CD4-positive, alpha-beta T cell treated with Interferon alpha-2 for 1 hour (primary cell): ENCODE results near the gene TTC7B.

Source experiments
- DNase-seq, 2 donors: peaks; one replicate each; pipeline ENCODE4 v3.0.0-alpha.2; 2020 to 2022

Gene TTC7B

GRCh38 chr14:90554341-90554740 is 261.9 kb downstream of the TTC7B start:
- no peak for DNase-seq

- no peak for DNase-seq
Measured at GRCh38 chr14:90553921-90554336, 262.3 kb downstream of the TTC7B start.

- DNase-seq = no peak
Measured at GRCh38 chr14:90553298-90553920, 262.8 kb downstream of the TTC7B start.

- no peak for DNase-seq
Measured at GRCh38 chr14:90552465-90553297, 263.5 kb downstream of the TTC7B start.

- DNase-seq = no peak
Measured at GRCh38 chr14:90551733-90552464, 264.3 kb downstream of the TTC7B start.

- DNase-seq = no peak
Measured at GRCh38 chr14:90551070-90551704, 265.0 kb downstream of the TTC7B start.

GRCh38 chr14:90549794-90550641 is 266.2 kb downstream of the TTC7B start:
- DNase-seq = no peak

- DNase-seq = no peak
Measured at GRCh38 chr14:90548455-90548854, 267.8 kb downstream of the TTC7B start.

GRCh38 chr14:90547968-90548367 is 268.3 kb downstream of the TTC7B start:
- DNase-seq = no peak

GRCh38 chr14:90547250-90547649 is 269.0 kb downstream of the TTC7B start:
- no peak for DNase-seq

- DNase-seq = no peak
Measured at GRCh38 chr14:90546767-90547166, 269.5 kb downstream of the TTC7B start.

GRCh38 chr14:90545966-90546751 is 270.1 kb downstream of the TTC7B start:
- no peak for DNase-seq

- DNase-seq = no peak
Measured at GRCh38 chr14:90545382-90545781, 270.8 kb downstream of the TTC7B start.

GRCh38 chr14:90544971-90545370 is 271.3 kb downstream of the TTC7B start:
- DNase-seq = no peak

GRCh38 chr14:90544566-90544965 is 271.7 kb downstream of the TTC7B start:
- DNase-seq = no peak

GRCh38 chr14:90543876-90544275 is 272.4 kb downstream of the TTC7B start:
- DNase-seq = no peak

GRCh38 chr14:90541076-90541634 is 275.1 kb downstream of the TTC7B start:
- no peak for DNase-seq

- DNase-seq = no peak
Measured at GRCh38 chr14:90540437-90540836, 275.8 kb downstream of the TTC7B start.

GRCh38 chr14:90539996-90540395 is 276.2 kb downstream of the TTC7B start:
- no peak for DNase-seq

GRCh38 chr14:90539496-90539775 is 276.8 kb downstream of the TTC7B start:
- DNase-seq = no peak
